Bronchial epithelial cell (primary cell): ENCODE data around the gene APMAP. TPM values are rescaled to one million over a fixed set of nuclear protein-coding genes. Genes with fewer than 3 reads are reported as not detected.

Source experiments
- DNase-seq: peaks from one replicate; pipeline ENCODE4 v3.0.0-alpha.2; 2010; ENCODE audit warnings: low read depth
- FAIRE-seq: peaks from 2 replicates; lab custom pipeline; 2011; peaks lifted over from hg19 to GRCh38; lab: Jason Lieb, UNC
- H3K27me3 ChIP-seq: 2 replicates; pipeline ENCODE4 v1.5.1; 2011; ENCODE audit warnings: low read length; ENCODE audit not compliant: control insufficient read depth, insufficient read depth
- H3K36me3 ChIP-seq: 2 replicates; pipeline ENCODE4 v1.5.1; 2011; ENCODE audit warnings: low read length; ENCODE audit not compliant: control insufficient read depth, insufficient read depth
- H3K4me3 ChIP-seq: 2 replicates; pipeline ENCODE4 v1.5.1; 2011; ENCODE audit warnings: mild to moderate bottlenecking, low read depth, low read length, control low read depth
- CTCF ChIP-seq: IDR thresholded peaks from 2 replicates; pipeline ENCODE4 v1.5.1; 2011; ENCODE audit warnings: mild to moderate bottlenecking, moderate library complexity, low read length, control low read depth, inconsistent platforms; ENCODE audit not compliant: insufficient read depth, severe bottlenecking
- total RNA-seq: library from RNA; depleted of rRNA; stranded (reverse); fragments of >200 nt; gene quantifications from 2 replicates; pipeline ENCODE4 v1.2.1, GENCODE V29; 2014

The APMAP gene
- total RNA-seq, 1 donor from 2014 or later, result 207 TPM

DNA sequence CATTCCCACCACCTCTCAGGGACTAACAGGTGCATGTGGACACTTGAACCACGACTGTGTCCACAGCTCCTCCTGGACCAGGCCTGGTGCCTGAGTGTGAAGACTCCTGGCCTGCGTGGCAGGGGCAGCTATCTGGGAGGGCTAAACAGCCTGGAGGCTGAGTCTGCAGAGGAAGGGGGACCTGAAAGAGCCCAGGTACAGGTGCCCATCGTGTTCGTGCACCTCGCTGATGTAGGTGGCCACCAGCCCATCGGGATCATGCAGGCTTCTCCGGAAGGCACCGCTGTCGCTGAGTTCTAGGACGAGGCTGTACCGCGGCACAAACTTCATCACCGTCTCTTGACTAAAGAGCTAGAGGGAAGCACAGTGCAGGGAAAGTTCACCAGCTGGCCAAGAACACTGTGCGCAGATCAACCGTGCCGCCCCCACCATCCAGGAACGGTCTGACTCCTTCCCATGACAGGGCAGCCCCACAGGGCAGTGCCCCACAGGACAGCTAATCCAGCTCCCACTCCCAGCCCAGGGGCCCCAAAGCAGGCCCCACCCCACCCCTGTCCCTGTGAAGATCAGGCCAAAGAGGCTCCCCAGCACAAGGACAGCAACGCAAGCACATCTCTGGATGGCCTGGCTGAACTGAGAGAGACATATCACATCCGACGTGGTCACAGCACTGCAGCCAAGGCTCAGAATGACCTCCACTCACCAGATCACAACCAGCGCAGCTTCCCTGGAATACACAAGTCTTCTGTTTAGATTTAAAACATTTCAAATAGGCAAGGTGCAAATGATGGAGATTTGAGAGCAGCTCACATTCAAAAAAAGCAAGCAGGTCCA lies 28.7 kb downstream of the APMAP start:
- Histone ChIP-seq H3K4me3 (no peak overlapping the region), H3K27me3 (no peaks in the 10 kb centered on the region), H3K36me3 (peaks cover 26% of the 10 kb centered on the region)
- FAIRE-seq (no peak), DNase-seq (no peak)
- TF ChIP-seq CTCF, result no peak

DNA sequence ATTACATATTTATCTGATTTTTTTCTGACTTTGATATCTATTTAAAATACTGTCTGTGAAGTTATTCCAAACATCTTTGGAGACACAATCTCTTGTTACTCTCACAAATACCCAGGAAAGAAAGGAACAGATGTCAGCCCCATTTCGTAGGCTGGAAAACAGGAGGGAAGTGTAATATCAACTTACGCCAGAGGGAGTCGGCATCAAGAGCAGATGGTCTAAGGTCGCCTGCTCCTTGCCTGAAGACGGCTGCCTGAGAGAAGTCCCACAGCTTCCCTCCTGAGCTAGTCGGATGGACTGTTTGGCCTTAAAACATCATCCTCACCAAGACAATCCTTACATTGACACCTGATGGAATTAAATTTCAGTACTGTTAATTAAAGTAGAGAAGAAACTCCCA lies 30.0 kb downstream of the APMAP start:
- H3K4me3 ChIP-seq, result no peak overlapping the region
- no peak for TF ChIP-seq CTCF
- FAIRE-seq, result no peak
- no peaks in the 10 kb centered on the region for H3K27me3 ChIP-seq
- H3K36me3 ChIP-seq, result peaks cover 23% of the 10 kb centered on the region
- DNase-seq, result no peak

DNA sequence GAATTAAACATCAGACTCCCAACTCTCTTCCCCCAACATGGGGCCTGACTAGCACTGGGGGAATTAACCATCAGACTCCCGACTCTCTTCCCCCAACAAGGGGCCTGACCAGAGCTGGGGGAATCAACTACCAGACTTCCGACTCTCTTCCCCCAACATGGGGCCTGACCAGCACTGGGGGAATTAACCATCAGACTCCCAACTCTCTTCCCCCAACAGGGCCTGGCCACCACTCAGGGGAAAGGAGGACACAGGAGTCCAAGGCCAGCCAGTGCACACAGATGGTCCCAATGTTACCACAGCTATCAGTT lies 30.4 kb downstream of the APMAP start:
- Histone ChIP-seq H3K36me3 (peaks cover 22% of the 10 kb centered on the region), H3K4me3 (no peak overlapping the region), H3K27me3 (no peaks in the 10 kb centered on the region)
- no peak for DNase-seq
- TF ChIP-seq CTCF, result no peak
- FAIRE-seq, result no peak

DNA sequence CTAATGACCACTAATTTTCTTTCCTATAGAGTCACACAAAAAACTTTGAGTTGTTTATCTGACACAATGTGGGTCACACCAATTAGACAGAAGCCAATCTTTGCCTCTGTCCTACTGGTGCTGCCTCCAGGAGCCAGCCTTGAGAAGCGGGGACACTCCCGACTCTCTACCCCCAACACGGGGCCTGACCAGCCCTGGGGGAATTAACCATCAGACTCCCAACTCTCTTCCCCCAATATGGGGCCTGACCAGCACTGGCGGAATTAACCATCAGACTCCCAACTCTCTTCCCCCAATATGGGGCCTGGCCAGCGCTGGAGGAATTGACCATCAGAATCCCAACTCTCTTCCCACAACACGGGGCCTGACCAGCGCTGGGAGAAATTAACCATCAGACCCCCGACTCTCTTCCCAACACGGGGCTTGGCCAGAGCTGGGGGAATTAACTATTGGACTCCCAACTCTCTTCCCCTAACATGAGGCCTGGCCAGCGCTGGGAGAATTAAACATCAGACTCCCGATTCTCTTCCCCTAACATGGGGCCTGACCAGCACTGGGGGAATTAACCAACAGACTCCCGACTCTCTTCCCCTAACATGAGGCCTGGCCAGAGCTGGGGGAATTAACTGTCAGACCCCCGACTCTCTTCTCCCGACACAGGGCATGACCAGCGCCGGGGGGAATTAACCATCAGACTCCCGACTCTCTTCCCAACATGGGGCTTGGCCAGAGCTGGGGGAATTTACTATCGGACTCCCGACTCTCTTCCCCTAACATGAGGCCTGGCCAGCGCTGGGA lies 31.0 kb downstream of the APMAP start:
- DNase-seq, result no peak
- Histone ChIP-seq H3K4me3 (no peak overlapping the region), H3K36me3 (peaks cover 22% of the 10 kb centered on the region), H3K27me3 (no peaks in the 10 kb centered on the region)
- no peak for FAIRE-seq
- no peak for TF ChIP-seq CTCF

DNA sequence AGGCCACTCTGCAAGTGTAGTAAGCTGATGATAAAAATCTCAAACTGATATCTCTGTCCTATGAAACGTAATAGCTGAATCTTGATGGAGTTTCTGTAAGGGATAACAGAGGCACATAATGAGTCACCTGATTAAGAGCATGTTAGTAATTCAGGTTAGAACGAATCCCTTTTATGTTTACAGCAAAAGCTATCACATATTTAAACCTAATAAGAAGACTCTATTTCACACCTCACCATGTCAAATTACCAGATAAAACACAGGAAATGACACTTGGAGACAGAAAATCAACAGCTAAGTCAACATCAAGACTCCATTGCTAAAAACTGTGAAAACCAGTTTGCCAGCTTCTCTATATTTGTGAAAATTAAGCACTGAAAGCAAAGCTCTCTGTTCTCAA lies 31.7 kb downstream of the APMAP start:
- H3K27me3 ChIP-seq, result no peaks in the 10 kb centered on the region
- peaks cover 20% of the 10 kb centered on the region for H3K36me3 ChIP-seq
- FAIRE-seq, result no peak
- no peak for TF ChIP-seq CTCF
- no peak overlapping the region for H3K4me3 ChIP-seq
- DNase-seq, result peak; percentile 70
